A673 (cell line): ENCODE results near the gene TRPM3. TPM values are rescaled to one million over a fixed set of nuclear protein-coding genes. Genes with fewer than 3 reads are reported as not detected.

Source experiments
- BruUV-seq: library from RNA; stranded (reverse); fragments of 400-500 nt; replicated peaks from 2 replicates; lab custom pipeline; 2021; lab: Mats Ljungman, UMichigan
- CTCF ChIA-PET: fragments of 300-600 bp; sonication (Branson Sonifier 250); formaldehyde crosslinking; loops from one replicate; lab custom pipeline; 2022; ENCODE audit warnings: antibody characterized with exemption; lab: Charles Lee
- POLR2A ChIA-PET: fragments of 300-600 bp; sonication (Branson Sonifier 250); formaldehyde crosslinking; loops from one replicate; lab custom pipeline; 2022; ENCODE audit warnings: antibody characterized with exemption; ENCODE audit not compliant: low non-redundant PET; lab: Charles Lee
- DNase-seq: peaks from one replicate; pipeline ENCODE4 v3.0.0-alpha.2; 2015; ENCODE audit warnings: low spot score
- H3K27ac ChIP-seq: fragments of 200-600 bp; sonication (generic); 2 replicates; pipeline ENCODE4 v1.5.1; 2016; ENCODE audit warnings: mixed run types, low read depth, mild to moderate bottlenecking, mixed read lengths, antibody characterized with exemption, low read length; ENCODE audit not compliant: poor library complexity, severe bottlenecking
- H3K27me3 ChIP-seq: fragments of 200-600 bp; sonication (generic); replicated peaks from 2 replicates; pipeline ENCODE4 v1.6.1; 2017; ENCODE audit warnings: mixed run types, low read depth, mild to moderate bottlenecking, mixed read lengths, antibody characterized with exemption, low read length; ENCODE audit not compliant: insufficient read depth, poor library complexity
- H3K36me3 ChIP-seq: fragments of 200-600 bp; sonication (generic); 2 replicates; pipeline ENCODE4 v1.6.1; 2016; ENCODE audit warnings: mixed run types, mild to moderate bottlenecking, mixed read lengths, antibody characterized with exemption, low read length; ENCODE audit not compliant: insufficient read depth, poor library complexity, severe bottlenecking
- H3K4me1 ChIP-seq: fragments of 200-600 bp; sonication (generic); 2 replicates; pipeline ENCODE4 v1.6.1; 2017; ENCODE audit warnings: mixed run types, mild to moderate bottlenecking, mixed read lengths, antibody characterized with exemption, low read length; ENCODE audit not compliant: insufficient read depth, poor library complexity, severe bottlenecking
- H3K4me3 ChIP-seq: fragments of 200-600 bp; sonication (generic); 2 replicates; pipeline ENCODE4 v1.5.1; 2016; ENCODE audit warnings: low read depth, mixed run types, mild to moderate bottlenecking, mixed read lengths, low read length; ENCODE audit not compliant: poor library complexity, severe bottlenecking
- H3K9me3 ChIP-seq: fragments of 200-600 bp; sonication (generic); 2 replicates; pipeline ENCODE4 v1.6.1; 2016; ENCODE audit warnings: mixed run types, low read depth, mild to moderate bottlenecking, mixed read lengths, antibody characterized with exemption, low read length; ENCODE audit not compliant: poor library complexity, severe bottlenecking
- EZH2 ChIP-seq: fragments of 200-600 bp; sonication (generic); IDR thresholded peaks from 2 replicates; pipeline ENCODE4 v1.6.1; 2017; ENCODE audit warnings: borderline replicate concordance, low read depth, mild to moderate bottlenecking, mixed read lengths, antibody characterized with exemption, low read length; ENCODE audit not compliant: poor library complexity, severe bottlenecking
- intact Hi-C: fragments of 100-400 bp; cut with micrococcal nuclease; formaldehyde crosslinking; loops from one replicate; pipeline ENCODE4 v1.10.0; 2022; ENCODE audit not compliant: unreplicated experiment
- total RNA-seq: library from RNA; stranded (reverse); gene quantifications from 2 replicates; pipeline ENCODE4 v1.2.3, GENCODE V29; 2021
- TF ChIP-seq, protein P1 (sequence below): fragments of 300-800, 200-600 bp; sonication (generic); conservative IDR thresholded peaks from 2 replicates; pipeline ENCODE4 v1.5.1; 2017; ENCODE audit warnings: low read depth, mild to moderate bottlenecking, antibody characterized with exemption, low read length, moderate library complexity, mixed read lengths

TRPM3 gene
- total RNA-seq, 1 experiment from 2014 or later: not detected

DNA sequence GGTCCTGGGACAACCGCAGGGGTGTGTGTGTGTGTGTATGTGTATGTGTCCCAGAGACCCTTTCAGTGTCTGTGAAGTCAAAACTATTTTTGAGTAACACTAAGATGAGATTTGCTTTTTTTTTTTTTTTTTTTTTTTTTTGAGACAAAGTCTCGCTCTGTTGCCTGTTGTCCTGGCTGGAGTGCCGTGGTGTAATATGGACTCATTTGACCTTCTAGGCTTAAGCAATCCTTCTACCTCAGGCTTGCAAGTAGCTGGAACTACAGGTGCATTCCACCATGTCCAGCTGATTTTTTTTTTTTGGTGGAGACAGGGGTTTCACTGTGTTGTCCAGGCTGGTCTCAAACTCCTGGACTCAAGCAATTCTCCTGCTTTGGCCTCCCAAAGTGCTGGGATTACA, 609.6 kb downstream of the TRPM3 start:
- ChIA-PET CTCF (no interaction called here), POLR2A (no interaction called here)
- Histone ChIP-seq H3K9me3 (no peaks in the 10 kb centered on the region), H3K27ac (no peak overlapping the region), H3K4me3 (no peak overlapping the region), H3K36me3 (no peaks in the 10 kb centered on the region), H3K27me3 (no peaks in the 10 kb centered on the region), H3K4me1 (no peaks in the 10 kb centered on the region)
- TF ChIP-seq, protein P1, sequence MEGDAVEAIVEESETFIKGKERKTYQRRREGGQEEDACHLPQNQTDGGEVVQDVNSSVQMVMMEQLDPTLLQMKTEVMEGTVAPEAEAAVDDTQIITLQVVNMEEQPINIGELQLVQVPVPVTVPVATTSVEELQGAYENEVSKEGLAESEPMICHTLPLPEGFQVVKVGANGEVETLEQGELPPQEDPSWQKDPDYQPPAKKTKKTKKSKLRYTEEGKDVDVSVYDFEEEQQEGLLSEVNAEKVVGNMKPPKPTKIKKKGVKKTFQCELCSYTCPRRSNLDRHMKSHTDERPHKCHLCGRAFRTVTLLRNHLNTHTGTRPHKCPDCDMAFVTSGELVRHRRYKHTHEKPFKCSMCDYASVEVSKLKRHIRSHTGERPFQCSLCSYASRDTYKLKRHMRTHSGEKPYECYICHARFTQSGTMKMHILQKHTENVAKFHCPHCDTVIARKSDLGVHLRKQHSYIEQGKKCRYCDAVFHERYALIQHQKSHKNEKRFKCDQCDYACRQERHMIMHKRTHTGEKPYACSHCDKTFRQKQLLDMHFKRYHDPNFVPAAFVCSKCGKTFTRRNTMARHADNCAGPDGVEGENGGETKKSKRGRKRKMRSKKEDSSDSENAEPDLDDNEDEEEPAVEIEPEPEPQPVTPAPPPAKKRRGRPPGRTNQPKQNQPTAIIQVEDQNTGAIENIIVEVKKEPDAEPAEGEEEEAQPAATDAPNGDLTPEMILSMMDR: no peak
- no peak for TF ChIP-seq EZH2
- DNase-seq: no peak
- intact Hi-C loops: no loop called here
- no TSS peak for BruUV-seq

DNA sequence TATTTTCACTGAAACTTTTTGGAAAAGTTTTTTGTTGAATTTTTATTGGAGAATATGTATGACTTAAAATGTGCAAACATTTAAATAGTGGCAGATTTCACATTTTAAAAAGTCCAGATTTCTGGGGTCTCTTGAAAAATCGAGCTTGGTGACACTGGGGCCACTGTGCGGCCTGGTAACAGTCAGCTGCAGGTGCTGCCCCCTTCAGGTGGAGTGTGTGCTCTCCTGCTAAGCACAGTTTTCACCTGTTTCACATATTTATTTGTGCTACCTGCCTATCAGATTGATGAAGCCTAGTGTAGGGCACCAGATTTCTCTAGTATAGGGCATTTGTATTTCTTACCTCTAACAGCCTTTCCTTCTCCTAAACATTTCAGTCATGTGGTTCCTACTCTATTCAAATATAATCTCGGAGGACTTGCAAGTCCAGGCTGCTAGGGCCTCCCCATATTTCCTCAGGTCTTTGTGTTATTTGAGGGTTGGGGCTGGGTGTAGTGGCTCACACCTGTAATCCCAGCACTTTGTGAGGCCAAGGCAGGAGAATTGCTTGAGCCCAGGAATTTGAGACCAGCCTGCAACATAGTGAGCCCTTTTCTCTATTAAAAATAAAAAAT, 611.2 kb downstream of the TRPM3 start:
- POLR2A ChIA-PET: no interaction called here
- no TSS peak for BruUV-seq
- Histone ChIP-seq H3K27ac (no peak overlapping the region), H3K27me3 (no peaks in the 10 kb centered on the region), H3K36me3 (no peaks in the 10 kb centered on the region), H3K4me3 (no peak overlapping the region), H3K4me1 (no peaks in the 10 kb centered on the region), H3K9me3 (no peaks in the 10 kb centered on the region)
- CTCF ChIA-PET: no interaction called here
- intact Hi-C loops: no loop called here
- peak; percentile 25 for DNase-seq
- TF ChIP-seq EZH2: no peak
- TF ChIP-seq, protein P1: peak; percentile 73

DNA sequence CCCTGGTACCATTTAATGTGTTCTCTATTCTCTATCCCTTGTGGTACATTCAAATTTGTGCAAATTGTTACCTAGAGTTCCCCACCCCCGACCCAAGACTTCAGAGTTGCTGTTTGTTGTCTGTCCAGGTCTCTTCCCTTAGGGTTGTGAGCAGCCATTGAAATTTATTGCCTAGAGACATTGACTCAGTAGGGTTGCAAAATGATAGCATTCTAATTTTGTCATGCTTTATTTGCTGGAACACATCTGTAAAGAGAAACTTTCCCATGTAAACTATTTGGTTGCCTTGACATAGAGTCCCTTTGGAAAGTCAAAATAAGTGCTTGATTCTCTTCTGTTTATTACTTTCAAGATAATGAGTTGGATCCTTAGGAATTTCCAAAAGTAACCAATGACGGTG, 615.3 kb downstream of the TRPM3 start:
- ChIA-PET CTCF (no interaction called here), POLR2A (no interaction called here)
- Histone ChIP-seq H3K27ac (no peak overlapping the region), H3K4me3 (no peak overlapping the region), H3K9me3 (no peaks in the 10 kb centered on the region), H3K27me3 (no peaks in the 10 kb centered on the region), H3K36me3 (no peaks in the 10 kb centered on the region), H3K4me1 (no peaks in the 10 kb centered on the region)
- BruUV-seq: no TSS peak
- TF ChIP-seq, protein P1: no peak
- TF ChIP-seq EZH2: no peak
- intact Hi-C loops: no loop called here
- DNase-seq: no peak
